ENCODE data around the gene MLF2.

DNA sequence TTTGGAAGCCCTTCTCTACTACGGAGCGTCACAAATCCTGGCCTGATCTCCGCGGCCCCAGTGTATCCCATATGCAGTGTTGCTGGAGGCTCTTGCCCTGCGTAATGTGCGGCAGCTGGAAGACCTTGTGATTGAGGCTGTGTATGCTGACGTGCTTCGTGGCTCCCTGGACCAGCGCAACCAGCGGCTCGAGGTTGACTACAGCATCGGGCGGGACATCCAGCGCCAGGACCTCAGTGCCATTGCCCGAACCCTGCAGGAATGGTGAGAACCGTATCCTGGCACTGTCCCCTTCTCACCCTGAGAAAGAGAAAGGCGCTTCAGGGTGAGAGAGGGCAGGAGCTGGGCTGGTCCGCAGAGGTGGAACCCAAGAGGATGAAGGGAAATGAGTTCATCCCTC, 23.8 kb downstream of the MLF2 start:
- TF ChIP-seq, protein P1, sequence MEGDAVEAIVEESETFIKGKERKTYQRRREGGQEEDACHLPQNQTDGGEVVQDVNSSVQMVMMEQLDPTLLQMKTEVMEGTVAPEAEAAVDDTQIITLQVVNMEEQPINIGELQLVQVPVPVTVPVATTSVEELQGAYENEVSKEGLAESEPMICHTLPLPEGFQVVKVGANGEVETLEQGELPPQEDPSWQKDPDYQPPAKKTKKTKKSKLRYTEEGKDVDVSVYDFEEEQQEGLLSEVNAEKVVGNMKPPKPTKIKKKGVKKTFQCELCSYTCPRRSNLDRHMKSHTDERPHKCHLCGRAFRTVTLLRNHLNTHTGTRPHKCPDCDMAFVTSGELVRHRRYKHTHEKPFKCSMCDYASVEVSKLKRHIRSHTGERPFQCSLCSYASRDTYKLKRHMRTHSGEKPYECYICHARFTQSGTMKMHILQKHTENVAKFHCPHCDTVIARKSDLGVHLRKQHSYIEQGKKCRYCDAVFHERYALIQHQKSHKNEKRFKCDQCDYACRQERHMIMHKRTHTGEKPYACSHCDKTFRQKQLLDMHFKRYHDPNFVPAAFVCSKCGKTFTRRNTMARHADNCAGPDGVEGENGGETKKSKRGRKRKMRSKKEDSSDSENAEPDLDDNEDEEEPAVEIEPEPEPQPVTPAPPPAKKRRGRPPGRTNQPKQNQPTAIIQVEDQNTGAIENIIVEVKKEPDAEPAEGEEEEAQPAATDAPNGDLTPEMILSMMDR (IDR thresholded peaks at IDR 0.05): no peak
- TF ChIP-seq POLR2A (IDR thresholded peaks at IDR 0.05) (no peak), EP300 (IDR thresholded peaks at IDR 0.05) (no peak)

Data from tibial nerve (tissue), 4 donors.